Gastrocnemius medialis (tissue), 4 donors: ENCODE data around the gene MVB12A.

Experiments used
- CTCF ChIP-seq, 5 experiments: fragments of 450-650 bp in 3 of 5; fragments of 200-600 bp in 2 of 5; sonication (generic) in 2 of 5; IDR thresholded peaks in 4 of 5; conservative IDR thresholded peaks in 1 of 5; 1 replicate in 4 of 5; 2 replicates in 1 of 5; pipeline ENCODE4 v1.5.1; 2016 to 2019; ENCODE audit warnings: antibody characterized with exemption in 5 of 5, mild to moderate bottlenecking in 3 of 5, moderate library complexity in 3 of 5
- POLR2A ChIP-seq, 2 donors: fragments of 450-650 bp; IDR thresholded peaks; one replicate each; pipeline ENCODE4 v1.6.1; 2017; ENCODE audit warnings: antibody characterized with exemption in 2 of 2, mild to moderate bottlenecking in 2 of 2, moderate library complexity in 2 of 2

- peak; percentile 44 to 63 for TF ChIP-seq POLR2A (IDR thresholded peaks at IDR 0.05)
- TF ChIP-seq CTCF (IDR thresholded peaks at IDR 0.05 in 4 of 5, conservative IDR thresholded peaks at IDR 0.05 in 1 of 5) = peak in 1 of 5 experiments; percentile 6
Measured at GRCh38 chr19:17470068-17470841, 50.4 kb downstream of the MVB12A start, which contains the start of gene SLC27A1.
